Heart left ventricle (tissue), 13 donors: Measurements from ENCODE around the gene BEX5.

Experiments used
- CTCF ChIP-seq, 12 donors: fragments of 200-600 bp; sonication (generic) in 4 of 12; IDR thresholded peaks; one replicate each; pipeline versions ENCODE4 v1.5.0 to v1.8.0; 2018 to 2022; ENCODE audit warnings: antibody characterized with exemption in 12 of 12, mild to moderate bottlenecking in 5 of 12
- POLR2A ChIP-seq, 2 donors: fragments of 450-650 bp; IDR thresholded peaks; one replicate each; pipeline ENCODE4 v1.6.1; 2017; ENCODE audit warnings: antibody characterized with exemption in 2 of 2, mild to moderate bottlenecking in 2 of 2, moderate library complexity in 2 of 2
- donor health status: ischemic (EF 13 %, LVEDD 7.1; RV severe dilation, severe dysfunction).
- donor health status: DM: no; HTN: yes; CAD: no.
- donor health status: DM: no; HTN: no; CAD: no.
- donor health status: ischemic (EF 25% LVEDD 6.9; RV normal size, moderate dysfunction).
- donor health status: ischemic (EF 25% LVEDD 5.7; RV mildly dilated, moderate dysfunction).
- donor health status: ischemic (EF 35%, LVEDD 5.7; RV mildly dilated, moderate dysfunction).
- donor health status: nonischemic (EF 11% LVEDD 7.7; RV severe dilation, severe dysfunction).
- donor health status: DM: yes; HTN: yes; CAD: no.
- donor health status: PGD.
- donor health status: ischemic (EF 29% LVEDD 5.4; RV normal size, mild dysfunction).
- donor health status: nonischemic (EF 23%, LVEDD 6.1; RV moderate dilation, normal function).

GRCh38 chrX:102154218-102154860, 1.4 kb downstream of the BEX5 start:
- TF ChIP-seq CTCF (IDR thresholded peaks at IDR 0.05) (peak in 5 of 12 donors; percentile 7 to 27 (median 21)), POLR2A (IDR thresholded peaks at IDR 0.05) (no peak)
